Measurements from ENCODE around the gene HLA-DMB.

The HLA-DMB gene

GRCh38 chr6:32895006-32895345 lies 45.9 kb downstream of the HLA-DMB start:
- H3K27me3 ChIP-seq (ENCODE audit: control insufficient read depth in 1 of 2, insufficient read depth in 2 of 2, low read length in 2 of 2): no peaks in the 10 kb centered on the region
- peak overlapping the region; percentile 79 to 84 for H3K9ac ChIP-seq (ENCODE audit: low read length in 2 of 2)
- peak overlapping the region; percentile 85 to 96 for H3K4me3 ChIP-seq (ENCODE audit: low read length in 2 of 2)
- H3K27ac ChIP-seq (ENCODE audit: low read length): peak overlapping the region; percentile 73
- peaks cover 5% of the 10 kb centered on the region for H3K4me1 ChIP-seq (ENCODE audit: control insufficient read depth, insufficient read depth, low read length)
- H3K9me3 ChIP-seq (ENCODE audit: control insufficient read depth in 2 of 2, low read length in 2 of 2): no peaks in the 10 kb centered on the region
- no peaks in the 10 kb centered on the region for H3K36me3 ChIP-seq (ENCODE audit: control insufficient read depth in 2 of 2, insufficient read depth in 2 of 2, low read length in 2 of 2)

- no peaks in the 10 kb centered on the region for H3K27me3 ChIP-seq (ENCODE audit: control insufficient read depth in 1 of 2, insufficient read depth in 2 of 2, low read length in 2 of 2)
- H3K9ac ChIP-seq (ENCODE audit: low read length in 2 of 2): peak overlapping the region; percentile 79 to 84
These were observed 46.5 kb downstream of the HLA-DMB start for GRCh38 chr6:32894085-32895005.

GRCh38 chr6:32890831-32891230 lies 50.0 kb downstream of the HLA-DMB start:
- Histone ChIP-seq H3K36me3 (ENCODE audit: control insufficient read depth in 2 of 2, insufficient read depth in 2 of 2, low read length in 2 of 2) (no peaks in the 10 kb centered on the region), H3K9ac (ENCODE audit: low read length in 2 of 2) (no peak overlapping the region), H3K4me3 (ENCODE audit: low read length in 2 of 2) (no peak overlapping the region), H3K27me3 (ENCODE audit: control insufficient read depth in 1 of 2, insufficient read depth in 2 of 2, low read length in 2 of 2) (no peaks in the 10 kb centered on the region), H3K27ac (ENCODE audit: low read length) (no peak overlapping the region), H3K4me1 (ENCODE audit: control insufficient read depth, insufficient read depth, low read length) (peaks cover 9% of the 10 kb centered on the region), H3K9me3 (ENCODE audit: control insufficient read depth in 2 of 2, low read length in 2 of 2) (no peaks in the 10 kb centered on the region)

More at GRCh38 chr6:32894085-32895005, 46.5 kb downstream of the HLA-DMB start:
- H3K9me3 ChIP-seq (ENCODE audit: control insufficient read depth in 2 of 2, low read length in 2 of 2): no peaks in the 10 kb centered on the region
- peak overlapping the region; percentile 73 for H3K27ac ChIP-seq (ENCODE audit: low read length)
- H3K4me3 ChIP-seq (ENCODE audit: low read length in 2 of 2): peak overlapping the region; percentile 85 to 96
- peaks cover 5% of the 10 kb centered on the region for H3K4me1 ChIP-seq (ENCODE audit: control insufficient read depth, insufficient read depth, low read length)
- no peaks in the 10 kb centered on the region for H3K36me3 ChIP-seq (ENCODE audit: control insufficient read depth in 2 of 2, insufficient read depth in 2 of 2, low read length in 2 of 2)

- H3K4me1 ChIP-seq (ENCODE audit: control insufficient read depth, insufficient read depth, low read length): peaks cover 4% of the 10 kb centered on the region
- no peak overlapping the region for H3K27ac ChIP-seq (ENCODE audit: low read length)
- H3K9me3 ChIP-seq (ENCODE audit: control insufficient read depth in 2 of 2, low read length in 2 of 2): no peaks in the 10 kb centered on the region
- H3K27me3 ChIP-seq (ENCODE audit: control insufficient read depth in 1 of 2, insufficient read depth in 2 of 2, low read length in 2 of 2): no peaks in the 10 kb centered on the region
- no peaks in the 10 kb centered on the region for H3K36me3 ChIP-seq (ENCODE audit: control insufficient read depth in 2 of 2, insufficient read depth in 2 of 2, low read length in 2 of 2)
- H3K9ac ChIP-seq (ENCODE audit: low read length in 2 of 2): no peak overlapping the region
- no peak overlapping the region for H3K4me3 ChIP-seq (ENCODE audit: low read length in 2 of 2)
These were observed 51.3 kb downstream of the HLA-DMB start for GRCh38 chr6:32889533-32889932.

- Histone ChIP-seq H3K9ac (ENCODE audit: low read length in 2 of 2) (no peak overlapping the region), H3K27me3 (ENCODE audit: control insufficient read depth in 1 of 2, insufficient read depth in 2 of 2, low read length in 2 of 2) (no peaks in the 10 kb centered on the region)
These were observed 52.3 kb downstream of the HLA-DMB start for GRCh38 chr6:32888576-32888975.

GRCh38 chr6:32887616-32888015 lies 53.2 kb downstream of the HLA-DMB start:
- Histone ChIP-seq H3K27ac (ENCODE audit: low read length) (no peak overlapping the region), H3K4me1 (ENCODE audit: control insufficient read depth, insufficient read depth, low read length) (peaks cover 4% of the 10 kb centered on the region)

More at GRCh38 chr6:32888576-32888975, 52.3 kb downstream of the HLA-DMB start:
- Histone ChIP-seq H3K4me1 (ENCODE audit: control insufficient read depth, insufficient read depth, low read length) (peaks cover 4% of the 10 kb centered on the region), H3K9me3 (ENCODE audit: control insufficient read depth in 2 of 2, low read length in 2 of 2) (no peaks in the 10 kb centered on the region), H3K4me3 (ENCODE audit: low read length in 2 of 2) (no peak overlapping the region), H3K36me3 (ENCODE audit: control insufficient read depth in 2 of 2, insufficient read depth in 2 of 2, low read length in 2 of 2) (no peaks in the 10 kb centered on the region), H3K27ac (ENCODE audit: low read length) (no peak overlapping the region)

GRCh38 chr6:32886681-32887383 lies 54.0 kb downstream of the HLA-DMB start:
- Histone ChIP-seq H3K27ac (ENCODE audit: low read length) (no peak overlapping the region), H3K9ac (ENCODE audit: low read length in 2 of 2) (peak overlapping the region in 1 of 2 donors; percentile 30)

More at GRCh38 chr6:32887616-32888015, 53.2 kb downstream of the HLA-DMB start:
- no peaks in the 10 kb centered on the region for H3K36me3 ChIP-seq (ENCODE audit: control insufficient read depth in 2 of 2, insufficient read depth in 2 of 2, low read length in 2 of 2)
- H3K27me3 ChIP-seq (ENCODE audit: control insufficient read depth in 1 of 2, insufficient read depth in 2 of 2, low read length in 2 of 2): no peaks in the 10 kb centered on the region
- H3K4me3 ChIP-seq (ENCODE audit: low read length in 2 of 2): no peak overlapping the region
- no peaks in the 10 kb centered on the region for H3K9me3 ChIP-seq (ENCODE audit: control insufficient read depth in 2 of 2, low read length in 2 of 2)
- no peak overlapping the region for H3K9ac ChIP-seq (ENCODE audit: low read length in 2 of 2)

GRCh38 chr6:32885698-32886286 lies 55.0 kb downstream of the HLA-DMB start:
- H3K27me3 ChIP-seq (ENCODE audit: control insufficient read depth in 1 of 2, insufficient read depth in 2 of 2, low read length in 2 of 2): no peaks in the 10 kb centered on the region
- H3K36me3 ChIP-seq (ENCODE audit: control insufficient read depth in 2 of 2, insufficient read depth in 2 of 2, low read length in 2 of 2): no peaks in the 10 kb centered on the region
- H3K27ac ChIP-seq (ENCODE audit: low read length): no peak overlapping the region
- peaks cover 4% of the 10 kb centered on the region for H3K4me1 ChIP-seq (ENCODE audit: control insufficient read depth, insufficient read depth, low read length)
- no peak overlapping the region for H3K4me3 ChIP-seq (ENCODE audit: low read length in 2 of 2)
- no peaks in the 10 kb centered on the region for H3K9me3 ChIP-seq (ENCODE audit: control insufficient read depth in 2 of 2, low read length in 2 of 2)
- H3K9ac ChIP-seq (ENCODE audit: low read length in 2 of 2): no peak overlapping the region

More at GRCh38 chr6:32886681-32887383, 54.0 kb downstream of the HLA-DMB start:
- Histone ChIP-seq H3K27me3 (ENCODE audit: control insufficient read depth in 1 of 2, insufficient read depth in 2 of 2, low read length in 2 of 2) (no peaks in the 10 kb centered on the region), H3K4me1 (ENCODE audit: control insufficient read depth, insufficient read depth, low read length) (peaks cover 4% of the 10 kb centered on the region), H3K9me3 (ENCODE audit: control insufficient read depth in 2 of 2, low read length in 2 of 2) (no peaks in the 10 kb centered on the region), H3K36me3 (ENCODE audit: control insufficient read depth in 2 of 2, insufficient read depth in 2 of 2, low read length in 2 of 2) (no peaks in the 10 kb centered on the region), H3K4me3 (ENCODE audit: low read length in 2 of 2) (no peak overlapping the region)
